B cell (primary cell): ENCODE results near the gene UPK3A. TPM values are rescaled to one million over a fixed set of nuclear protein-coding genes. Genes with fewer than 3 reads are reported as not detected.

Experiments
- ATAC-seq: fragments of 200-7000 bp; cut with Tn5 transposase; one replicate; pipeline ENCODE4 v1.10.0; 2021; ENCODE audit warnings: low read depth, mild to moderate bottlenecking, moderate number of reproducible peaks, moderate library complexity
- CTCF ChIA-PET: fragments of 350-600 bp; sonication (Branson Sonifier 250); formaldehyde crosslinking; loops from one replicate; lab custom pipeline; 2021; ENCODE audit warnings: antibody characterized with exemption, inconsistent platforms; lab: Charles Lee
- POLR2A ChIA-PET: fragments of 350-600 bp; sonication (Branson Sonifier 250); formaldehyde crosslinking; loops from one replicate; lab custom pipeline; 2021; ENCODE audit warnings: antibody characterized with exemption; lab: Charles Lee
- DNase-seq: peaks from one replicate; pipeline ENCODE4 v3.0.0; 2013
- H2AFZ ChIP-seq: 2 replicates; pipeline ENCODE4 v1.6.1; 2012; ENCODE audit warnings: mild to moderate bottlenecking, low read depth, low read length; ENCODE audit not compliant: insufficient read depth, poor library complexity, severe bottlenecking
- H3K27ac ChIP-seq, 2 donors: 1 replicate in 1 of 2; 2 replicates in 1 of 2; pipeline ENCODE4 v1.5.1; 2012 to 2013; ENCODE audit warnings: low read length in 2 of 2, mild to moderate bottlenecking in 2 of 2, moderate library complexity in 1 of 2
- H3K27me3 ChIP-seq, 4 experiments: fragments of 200-600 bp in 1 of 4; sonication (generic) in 1 of 4; replicated peaks in 1 of 4; 1 replicate in 2 of 4; 2 replicates in 2 of 4; pipeline versions ENCODE4 v1.6.1 to v1.7.0; 2013 to 2016; ENCODE audit warnings: low read length in 3 of 4, mild to moderate bottlenecking in 2 of 4, mixed read lengths in 1 of 4, moderate library complexity in 1 of 4; ENCODE audit not compliant: insufficient read depth in 4 of 4, control insufficient read depth in 3 of 4; ENCODE audit errors: control extremely low read depth in 1 of 4
- H3K36me3 ChIP-seq, 2 experiments: replicated peaks in 1 of 2; 1 replicate in 1 of 2; 2 replicates in 1 of 2; pipeline versions ENCODE4 v1.6.1 to v1.7.1; 2013; ENCODE audit warnings: low read length in 1 of 2; ENCODE audit not compliant: insufficient read depth in 2 of 2, control insufficient read depth in 1 of 2; ENCODE audit errors: control extremely low read depth in 1 of 2, extremely low read depth in 1 of 2
- H3K4me1 ChIP-seq, 2 donors: fragments of 200-600 bp in 1 of 2; sonication (generic) in 1 of 2; 1 replicate in 1 of 2; 2 replicates in 1 of 2; pipeline versions ENCODE4 v1.5.1 to v1.6.1; 2013 to 2017; ENCODE audit warnings: low read length in 2 of 2; ENCODE audit not compliant: control insufficient read depth in 2 of 2, insufficient read depth in 2 of 2
- H3K4me2 ChIP-seq: replicated peaks from 2 replicates; pipeline ENCODE3; 2012; ENCODE audit warnings: mild to moderate bottlenecking, low read depth, low read length; ENCODE audit not compliant: poor library complexity, severe bottlenecking
- H3K4me3 ChIP-seq, 5 experiments: fragments of 200-600 bp in 1 of 5; sonication (generic) in 1 of 5; 1 replicate in 3 of 5; 2 replicates in 2 of 5; pipeline versions ENCODE4 v1.5.1 to v1.7.0; 2011 to 2016; ENCODE audit warnings: low read length in 4 of 5, mild to moderate bottlenecking in 4 of 5, low read depth in 2 of 5, control low read depth in 1 of 5, moderate library complexity in 1 of 5; ENCODE audit not compliant: insufficient read depth in 1 of 5; ENCODE audit errors: control extremely low read depth in 1 of 5, extremely low read depth in 1 of 5
- H3K79me2 ChIP-seq: fragments of 200-600 bp; sonication (generic); one replicate; pipeline ENCODE4 v1.6.0; 2016; ENCODE audit warnings: low read length; ENCODE audit not compliant: control insufficient read depth, insufficient read depth
- H3K9ac ChIP-seq: fragments of 200-600 bp; sonication (generic); 2 replicates; pipeline ENCODE4 v1.6.1; 2017; ENCODE audit warnings: mild to moderate bottlenecking, low read length, moderate library complexity
- H3K9me3 ChIP-seq, 3 donors: one replicate each; pipeline versions ENCODE4 v1.6.1 to v1.7.1; 2013; ENCODE audit warnings: low read length in 2 of 3; ENCODE audit not compliant: control insufficient read depth in 2 of 3, insufficient read depth in 1 of 3; ENCODE audit errors: control extremely low read depth in 1 of 3
- H4K20me1 ChIP-seq: 2 replicates; pipeline ENCODE4 v1.6.0; 2012; ENCODE audit warnings: mild to moderate bottlenecking, low read length; ENCODE audit not compliant: insufficient read depth, control insufficient read depth, poor library complexity, severe bottlenecking
- H3K27ac Mint-ChIP-seq: one replicate; pipeline ENCODE4 v1.8.0; 2021; ENCODE audit warnings: mixed read lengths
- H3K27me3 Mint-ChIP-seq: one replicate; pipeline ENCODE4 v1.8.0; 2021; ENCODE audit warnings: mixed read lengths
- H3K4me1 Mint-ChIP-seq: one replicate; pipeline ENCODE4 v1.8.0; 2021; ENCODE audit warnings: mixed read lengths
- H3K4me3 Mint-ChIP-seq: one replicate; pipeline ENCODE4 v1.8.0; 2021; ENCODE audit warnings: mixed read lengths
- H3K9me3 Mint-ChIP-seq: one replicate; pipeline ENCODE4 v1.8.0; 2022; ENCODE audit warnings: mixed read lengths; ENCODE audit not compliant: insufficient read depth
- CTCF ChIP-seq: fragments of 200-600 bp; IDR thresholded peaks from one replicate; pipeline ENCODE4 v1.8.0; 2022; ENCODE audit warnings: antibody characterized with exemption, mild to moderate bottlenecking
- EZH2 ChIP-seq: IDR thresholded peaks from 2 replicates; pipeline ENCODE4 v1.6.1; 2012; ENCODE audit warnings: borderline replicate concordance, low read depth, mild to moderate bottlenecking, moderate library complexity, low read length; ENCODE audit not compliant: insufficient read depth, poor library complexity, severe bottlenecking
- WGBS: methylation state at CpG from one replicate; pipeline ENCODE4 v1.1.5; 2013; ENCODE audit warnings: missing lambda C conversion rate; ENCODE audit not compliant: insufficient coverage; 5-methylcytosine and 5-hydroxymethylcytosine counted together
- intact Hi-C: fragments of 100-400 bp; cut with micrococcal nuclease; formaldehyde crosslinking; loops from one replicate; pipeline ENCODE4 v1.10.0; 2022
- polyA plus RNA-seq: library from polyadenylated mRNA; depleted of rRNA; stranded (reverse); fragments of >200 nt; gene quantifications from 2 replicates; pipeline ENCODE4 v1.2.3, GENCODE V29; 2012
- total RNA-seq, 2 donors: library from RNA; stranded (reverse); fragments of 120-200 nt in 1 of 2; gene quantifications; 1 replicate in 1 of 2; 2 replicates in 1 of 2; pipeline versions ENCODE4 v1.2.3 to v1.2.4, GENCODE V29; 2013 to 2022

Gene UPK3A
- total and polyA plus RNA-seq, 2 donors (not counting 1 experiment from before 2014, with no cell fraction given): not detected

GRCh38 chr22:45335854-45336522 is 51.2 kb downstream of the UPK3A start:
- Histone ChIP-seq H4K20me1 (no peaks in the 10 kb centered on the region), H3K27me3 (no peaks in the 10 kb centered on the region), H3K4me1 (no peaks in the 10 kb centered on the region), H3K9me3 (no peaks in the 10 kb centered on the region), H2AFZ (no peak overlapping the region), H3K4me2 (no peak overlapping the region), H3K4me3 (no peak overlapping the region), H3K36me3 (peaks cover 0 to 60% of the 10 kb centered on the region in 2 experiments), H3K9ac (no peak overlapping the region), H3K79me2 (no peaks in the 10 kb centered on the region), H3K27ac (no peak overlapping the region)
- Mint-ChIP-seq H3K27me3 (no peaks in the 10 kb centered on the region), H3K27ac (no peak overlapping the region), H3K9me3 (no peaks in the 10 kb centered on the region), H3K4me3 (no peak overlapping the region), H3K4me1 (no peaks in the 10 kb centered on the region)
- ChIA-PET CTCF (interaction anchor here (0.5 kb wide), 1 partner anchor 492 kb away, joined by 3 read pairs; no protein-coding TSS in a partner anchor), POLR2A (no interaction called here)
- ATAC-seq (no peak), DNase-seq (no peak)
- WGBS: 90% methylated on average over 23 of the region's 29 CpGs
- TF ChIP-seq CTCF: no peak
- TF ChIP-seq EZH2: no peak
- intact Hi-C loops: no loop called here

GRCh38 chr22:45336971-45337431 is 52.3 kb downstream of the UPK3A start:
- DNase-seq (no peak), ATAC-seq (no peak)
- H3K79me2 ChIP-seq: no peaks in the 10 kb centered on the region
- H3K4me3 ChIP-seq: no peak overlapping the region
- no peaks in the 10 kb centered on the region for H3K9me3 ChIP-seq
- ChIA-PET CTCF (no interaction called here), POLR2A (no interaction called here)
- no peak overlapping the region for H3K4me2 ChIP-seq
- no peak overlapping the region for H3K27ac ChIP-seq
- no peak overlapping the region for H2AFZ ChIP-seq
- no peaks in the 10 kb centered on the region for H3K4me1 ChIP-seq
- no peaks in the 10 kb centered on the region for H3K27me3 ChIP-seq
- H3K36me3 ChIP-seq: peaks cover under 1 to 60% of the 10 kb centered on the region in 2 experiments
- no peak overlapping the region for H3K27ac Mint-ChIP-seq
- intact Hi-C loops: no loop called here
- 60% methylated on average over 4 of the region's 18 CpGs for WGBS
- TF ChIP-seq EZH2 (no peak), CTCF (no peak)
- H3K4me3 Mint-ChIP-seq: no peak overlapping the region
- H3K4me1 Mint-ChIP-seq: no peaks in the 10 kb centered on the region
- no peaks in the 10 kb centered on the region for H4K20me1 ChIP-seq
- H3K27me3 Mint-ChIP-seq: no peaks in the 10 kb centered on the region
- no peaks in the 10 kb centered on the region for H3K9me3 Mint-ChIP-seq
- no peak overlapping the region for H3K9ac ChIP-seq
